ENCODE results near the gene SCG2.

The SCG2 gene, protein sequence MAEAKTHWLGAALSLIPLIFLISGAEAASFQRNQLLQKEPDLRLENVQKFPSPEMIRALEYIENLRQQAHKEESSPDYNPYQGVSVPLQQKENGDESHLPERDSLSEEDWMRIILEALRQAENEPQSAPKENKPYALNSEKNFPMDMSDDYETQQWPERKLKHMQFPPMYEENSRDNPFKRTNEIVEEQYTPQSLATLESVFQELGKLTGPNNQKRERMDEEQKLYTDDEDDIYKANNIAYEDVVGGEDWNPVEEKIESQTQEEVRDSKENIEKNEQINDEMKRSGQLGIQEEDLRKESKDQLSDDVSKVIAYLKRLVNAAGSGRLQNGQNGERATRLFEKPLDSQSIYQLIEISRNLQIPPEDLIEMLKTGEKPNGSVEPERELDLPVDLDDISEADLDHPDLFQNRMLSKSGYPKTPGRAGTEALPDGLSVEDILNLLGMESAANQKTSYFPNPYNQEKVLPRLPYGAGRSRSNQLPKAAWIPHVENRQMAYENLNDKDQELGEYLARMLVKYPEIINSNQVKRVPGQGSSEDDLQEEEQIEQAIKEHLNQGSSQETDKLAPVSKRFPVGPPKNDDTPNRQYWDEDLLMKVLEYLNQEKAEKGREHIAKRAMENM

GRCh38 chr2:223601932-223602666, at the start of gene SCG2:
TSS of gene SCG2 (minus strand) at chr2:223602361. CDS start at chr2:223599282, 3,079 bp downstream.
- Histone ChIP-seq H3K9ac (ENCODE audit: insufficient read length) (peak within 1 kb of the TSS; percentile 8), H3K36me3 (ENCODE audit: insufficient read depth, low read length) (no peaks in the 10 kb centered on the region), H3K9me3 (ENCODE audit: low read depth, low read length) (no peaks in the 10 kb centered on the region), H3K4me3 (peak within 1 kb of the TSS; percentile 70), H3K27ac (peak within 1 kb of the TSS; percentile 47; the same call in 1 of the 2 replicates)
- no peak for DNase-seq (ENCODE audit: low read depth, low spot score)
- TF ChIP-seq POLR2AphosphoS5 (IDR thresholded peaks at IDR 0.05; ENCODE audit: borderline replicate concordance, low read depth, low read length), result no peak
- no peak for TF ChIP-seq EZH2 (IDR thresholded peaks at IDR 0.05)
- peak; percentile 48 for TF ChIP-seq FOXP2 (optimal IDR thresholded peaks at IDR 0.05; ENCODE audit: control extremely low read depth, extremely low read length, insufficient read depth)

GRCh38 chr2:223649554-223650533, 47.7 kb upstream of the SCG2 start:
- no peak overlapping the region for H3K4me3 ChIP-seq
- H3K27ac ChIP-seq, result no peak overlapping the region
- no peak for DNase-seq (ENCODE audit: low read depth, low spot score)
- TF ChIP-seq EZH2 (IDR thresholded peaks at IDR 0.05) (no peak), POLR2AphosphoS5 (IDR thresholded peaks at IDR 0.05; ENCODE audit: borderline replicate concordance, low read depth, low read length) (no peak)
- no peak overlapping the region for H3K9ac ChIP-seq (ENCODE audit: insufficient read length)
- no peaks in the 10 kb centered on the region for H3K36me3 ChIP-seq (ENCODE audit: insufficient read depth, low read length)
- H3K9me3 ChIP-seq (ENCODE audit: low read depth, low read length), result no peaks in the 10 kb centered on the region

DNA sequence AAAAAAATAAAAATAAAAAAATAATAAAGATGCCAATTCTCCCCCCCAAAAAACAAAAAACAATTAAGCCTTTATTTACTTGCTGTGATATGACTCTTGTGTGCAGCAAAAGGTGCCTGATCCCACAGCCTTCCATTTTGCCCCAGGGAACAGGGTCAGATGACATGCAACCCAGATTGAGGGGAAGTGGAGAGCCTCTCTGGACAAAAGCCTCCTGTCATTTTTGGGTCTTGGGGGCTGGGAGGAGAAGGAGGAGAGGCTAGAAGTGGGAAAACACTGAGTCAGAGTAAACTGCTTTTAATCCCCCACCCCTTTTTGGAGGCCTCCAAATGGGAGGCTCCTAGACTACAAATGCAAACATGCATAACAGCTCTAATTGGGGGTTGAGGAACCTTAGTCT, 46.6 kb upstream of the SCG2 start:
- DNase-seq (ENCODE audit: low read depth, low spot score), result no peak
- Histone ChIP-seq H3K9me3 (ENCODE audit: low read depth, low read length) (no peaks in the 10 kb centered on the region), H3K9ac (ENCODE audit: insufficient read length) (no peak overlapping the region), H3K36me3 (ENCODE audit: insufficient read depth, low read length) (no peaks in the 10 kb centered on the region), H3K27ac (no peak overlapping the region), H3K4me3 (no peak overlapping the region)
- TF ChIP-seq POLR2AphosphoS5 (IDR thresholded peaks at IDR 0.05; ENCODE audit: borderline replicate concordance, low read depth, low read length) (no peak), EZH2 (IDR thresholded peaks at IDR 0.05) (no peak), FOXP2 (optimal IDR thresholded peaks at IDR 0.05; ENCODE audit: control extremely low read depth, extremely low read length, insufficient read depth) (no peak)

DNA sequence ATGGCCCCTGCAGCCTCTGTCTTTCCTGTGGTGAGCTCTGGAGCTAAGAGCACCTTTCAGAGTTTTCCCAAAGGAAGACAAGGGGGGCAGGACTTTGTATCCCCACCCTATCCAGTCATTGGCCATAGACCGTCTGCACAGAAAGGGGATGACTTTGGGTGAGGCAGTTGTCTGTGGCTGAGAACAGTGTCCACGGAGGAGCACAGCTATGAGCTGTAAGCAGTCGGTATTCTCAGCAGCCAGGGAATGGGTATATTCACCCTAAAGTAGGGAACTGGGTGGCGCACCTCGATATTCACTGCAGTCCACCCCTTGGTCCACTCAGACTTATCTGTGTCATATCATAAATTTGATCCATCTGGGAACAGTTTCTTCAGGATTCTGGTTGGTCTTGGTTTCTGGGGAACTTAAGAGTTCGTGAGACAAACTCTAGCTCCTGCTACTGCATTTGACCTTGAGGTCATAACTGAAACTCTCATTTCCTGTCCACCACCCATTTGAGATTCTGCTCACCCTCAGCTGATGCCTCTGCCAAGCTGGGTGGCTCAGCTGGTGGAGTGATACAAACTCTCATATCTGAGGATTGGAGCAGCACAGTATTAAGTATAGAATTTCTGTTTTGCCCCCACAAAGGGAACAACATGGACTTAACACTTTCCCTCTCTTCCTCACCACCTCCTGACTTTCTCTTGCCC, 45.2 kb upstream of the SCG2 start:
- no peak for DNase-seq (ENCODE audit: low read depth, low spot score)
- no peaks in the 10 kb centered on the region for H3K9me3 ChIP-seq (ENCODE audit: low read depth, low read length)
- H3K36me3 ChIP-seq (ENCODE audit: insufficient read depth, low read length), result no peaks in the 10 kb centered on the region
- TF ChIP-seq POLR2AphosphoS5 (IDR thresholded peaks at IDR 0.05; ENCODE audit: borderline replicate concordance, low read depth, low read length) (no peak), FOXP2 (optimal IDR thresholded peaks at IDR 0.05; ENCODE audit: control extremely low read depth, extremely low read length, insufficient read depth) (no peak), EZH2 (IDR thresholded peaks at IDR 0.05) (no peak)
- H3K4me3 ChIP-seq, result no peak overlapping the region
- H3K9ac ChIP-seq (ENCODE audit: insufficient read length), result no peak overlapping the region
- no peak overlapping the region for H3K27ac ChIP-seq

- Histone ChIP-seq H3K36me3 (ENCODE audit: insufficient read depth, low read length) (no peaks in the 10 kb centered on the region), H3K4me3 (no peak overlapping the region), H3K27ac (0 out of 2 replicates have a peak overlapping the region, but pooled peaks have one; percentile 8), H3K9me3 (ENCODE audit: low read depth, low read length) (no peaks in the 10 kb centered on the region), H3K9ac (ENCODE audit: insufficient read length) (no peak overlapping the region)
- TF ChIP-seq FOXP2 (optimal IDR thresholded peaks at IDR 0.05; ENCODE audit: control extremely low read depth, extremely low read length, insufficient read depth) (no peak), POLR2AphosphoS5 (IDR thresholded peaks at IDR 0.05; ENCODE audit: borderline replicate concordance, low read depth, low read length) (no peak), EZH2 (IDR thresholded peaks at IDR 0.05) (no peak)
- no peak for DNase-seq (ENCODE audit: low read depth, low spot score)
Observed at GRCh38 chr2:223644136-223644535, 42.0 kb upstream of the SCG2 start.

GRCh38 chr2:223643309-223643708, 41.1 kb upstream of the SCG2 start:
- TF ChIP-seq EZH2 (IDR thresholded peaks at IDR 0.05) (no peak), FOXP2 (optimal IDR thresholded peaks at IDR 0.05; ENCODE audit: control extremely low read depth, extremely low read length, insufficient read depth) (no peak), POLR2AphosphoS5 (IDR thresholded peaks at IDR 0.05; ENCODE audit: borderline replicate concordance, low read depth, low read length) (no peak)
- no peak overlapping the region for H3K9ac ChIP-seq (ENCODE audit: insufficient read length)
- no peak for DNase-seq (ENCODE audit: low read depth, low spot score)
- no peak overlapping the region for H3K27ac ChIP-seq
- no peak overlapping the region for H3K4me3 ChIP-seq
- no peaks in the 10 kb centered on the region for H3K9me3 ChIP-seq (ENCODE audit: low read depth, low read length)
- H3K36me3 ChIP-seq (ENCODE audit: insufficient read depth, low read length), result no peaks in the 10 kb centered on the region

DNA sequence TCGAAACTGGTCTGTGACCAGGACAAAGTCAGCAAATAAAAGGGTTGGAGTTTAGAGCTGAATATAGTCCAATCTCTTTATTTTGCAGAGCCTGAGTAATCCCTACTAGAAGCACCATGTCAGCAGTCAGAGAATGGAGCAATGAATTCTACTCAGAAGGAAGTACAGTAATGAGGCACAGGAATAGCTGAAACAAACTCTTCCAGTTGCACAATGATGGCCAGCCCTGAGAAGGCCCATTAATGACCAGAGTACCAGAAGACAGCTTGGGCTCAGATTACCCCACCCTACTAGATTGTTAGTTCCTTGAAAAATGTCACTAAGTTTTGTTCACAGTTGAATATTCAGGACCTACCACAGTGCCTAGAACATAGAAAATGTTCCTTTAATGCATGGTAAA, 40.3 kb upstream of the SCG2 start:
- no peaks in the 10 kb centered on the region for H3K9me3 ChIP-seq (ENCODE audit: low read depth, low read length)
- no peaks in the 10 kb centered on the region for H3K36me3 ChIP-seq (ENCODE audit: insufficient read depth, low read length)
- H3K9ac ChIP-seq (ENCODE audit: insufficient read length), result no peak overlapping the region
- DNase-seq (ENCODE audit: low read depth, low spot score), result no peak
- no peak for TF ChIP-seq FOXP2 (optimal IDR thresholded peaks at IDR 0.05; ENCODE audit: control extremely low read depth, extremely low read length, insufficient read depth)
- no peak for TF ChIP-seq EZH2 (IDR thresholded peaks at IDR 0.05)
- no peak for TF ChIP-seq POLR2AphosphoS5 (IDR thresholded peaks at IDR 0.05; ENCODE audit: borderline replicate concordance, low read depth, low read length)
- H3K27ac ChIP-seq, result no peak overlapping the region
- H3K4me3 ChIP-seq, result no peak overlapping the region
